Frontal cortex (tissue), 4 donors: ENCODE results near the gene CCDC102B. TPM values are rescaled to one million over a fixed set of nuclear protein-coding genes. Genes with fewer than 3 reads are reported as not detected.

ENCODE experiments used
- DNase-seq, 2 donors: peaks; one replicate each; pipeline ENCODE4 v3.0.0; 2012; ENCODE audit warnings: low spot score in 2 of 2
- FAIRE-seq: peaks from 2 replicates; lab custom pipeline; 2012; peaks lifted over from hg19 to GRCh38; lab: Jason Lieb, UNC
- small RNA-seq: library from RNA; depleted of rRNA; stranded (forward); fragments of <200 nt; gene quantifications from one replicate; pipeline ENCODE3, GENCODE V24; 2014
- total RNA-seq: library from RNA; depleted of rRNA; stranded (reverse); fragments of >200 nt; gene quantifications from one replicate; pipeline ENCODE4 v1.2.3, GENCODE V29; 2014
- donor health status: control.
- donor health status: control.
- donor health status: control.

Gene CCDC102B
- total RNA-seq, 1 donor from 2014 or later = 12.2 TPM

- FAIRE-seq (no peak), DNase-seq (no peak)
These were observed 234.1 kb downstream of the CCDC102B start for GRCh38 chr18:69032009-69032408.

DNA sequence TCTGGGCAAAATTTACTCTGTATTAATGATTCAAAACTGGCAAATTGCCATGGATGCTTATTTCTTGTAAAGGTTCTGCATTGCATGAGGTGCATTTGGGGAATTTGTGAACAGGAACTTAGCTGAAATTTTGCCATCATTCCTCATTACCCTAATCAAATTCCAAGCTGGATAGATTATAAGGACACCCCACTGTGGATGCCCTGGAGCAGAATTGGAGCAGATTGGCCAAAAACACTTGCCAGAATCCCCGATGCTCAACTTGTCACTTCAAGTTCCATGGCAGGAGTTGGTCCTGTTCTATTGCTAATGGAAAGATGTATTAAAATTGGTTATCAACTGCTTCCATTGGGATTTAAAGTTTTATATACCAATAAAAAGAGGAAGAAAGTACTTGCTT, 237.9 kb downstream of the CCDC102B start:
- DNase-seq (no peak), FAIRE-seq (no peak)

DNA sequence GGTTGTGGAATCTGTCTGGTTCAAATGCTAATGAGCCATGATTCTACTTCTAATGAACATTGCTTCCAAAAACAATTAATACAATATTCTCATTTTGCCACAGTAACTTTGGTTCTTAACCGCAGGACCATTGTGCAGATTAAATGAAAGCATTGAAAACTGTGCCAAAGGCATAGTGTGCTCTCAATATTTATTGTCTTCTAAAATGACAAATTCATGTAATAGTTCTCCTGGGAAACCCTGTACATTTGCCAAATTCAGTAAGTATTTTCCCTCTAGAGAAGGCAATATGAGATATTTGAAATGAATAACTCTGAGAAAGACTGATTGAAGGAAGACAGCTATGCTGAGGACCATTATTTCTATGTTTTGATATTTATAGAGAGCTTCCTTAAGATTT, 246.3 kb downstream of the CCDC102B start:
- DNase-seq = no peak
- no peak for FAIRE-seq

GRCh38 chr18:69064063-69064462, 266.2 kb downstream of the CCDC102B start:
- no peak for DNase-seq

GRCh38 chr18:69067048-69067447, 269.2 kb downstream of the CCDC102B start:
- FAIRE-seq (no peak), DNase-seq (no peak)

More at GRCh38 chr18:69064063-69064462, 266.2 kb downstream of the CCDC102B start:
- no peak for FAIRE-seq

GRCh38 chr18:69071680-69072079, 273.8 kb downstream of the CCDC102B start:
- no peak for FAIRE-seq
- no peak for DNase-seq

GRCh38 chr18:69081846-69082245, 284.0 kb downstream of the CCDC102B start:
- FAIRE-seq = no peak

DNA sequence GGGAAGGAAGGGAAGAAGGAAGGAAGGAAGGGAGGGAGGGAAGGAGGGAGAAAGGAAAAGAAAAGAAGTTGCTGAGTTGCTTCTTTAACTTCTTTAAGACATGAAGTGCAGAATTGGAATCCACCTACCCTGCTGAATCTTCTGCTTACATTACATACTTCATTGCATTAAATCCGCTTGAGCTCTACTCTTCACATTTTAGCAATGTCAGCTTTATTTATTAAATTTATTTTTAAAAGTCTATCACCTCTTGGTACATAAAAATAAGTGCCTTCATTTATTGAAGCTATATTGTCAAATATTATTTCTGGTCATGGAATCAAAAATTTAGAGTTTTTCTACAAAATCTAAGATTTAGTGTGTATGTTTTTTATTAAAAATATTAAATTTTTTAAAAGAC, 284.6 kb downstream of the CCDC102B start:
- FAIRE-seq (peak; percentile 10), DNase-seq (no peak)

More at GRCh38 chr18:69081846-69082245, 284.0 kb downstream of the CCDC102B start:
- DNase-seq = no peak

GRCh38 chr18:69085951-69086350, 288.1 kb downstream of the CCDC102B start:
- no peak for DNase-seq
- FAIRE-seq = no peak

DNA sequence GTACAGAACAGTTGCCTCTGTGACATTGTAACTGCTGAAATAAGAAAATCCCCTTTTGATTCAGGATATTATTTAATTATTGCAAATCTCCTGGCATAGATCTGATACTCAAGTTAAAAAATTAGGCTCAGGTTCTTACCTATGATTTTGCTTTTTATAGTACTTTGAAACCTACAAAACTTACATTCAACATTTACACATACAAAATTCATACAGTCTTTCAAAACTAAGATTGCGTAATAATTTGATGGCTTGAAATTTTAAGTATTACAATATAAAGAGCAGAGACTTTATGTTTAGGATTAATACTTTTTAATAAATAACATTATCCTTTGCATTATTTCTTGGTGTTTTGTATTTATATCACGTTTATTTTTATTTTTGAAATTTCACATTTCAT, 291.1 kb downstream of the CCDC102B start:
- no peak for DNase-seq
- FAIRE-seq = no peak

DNA sequence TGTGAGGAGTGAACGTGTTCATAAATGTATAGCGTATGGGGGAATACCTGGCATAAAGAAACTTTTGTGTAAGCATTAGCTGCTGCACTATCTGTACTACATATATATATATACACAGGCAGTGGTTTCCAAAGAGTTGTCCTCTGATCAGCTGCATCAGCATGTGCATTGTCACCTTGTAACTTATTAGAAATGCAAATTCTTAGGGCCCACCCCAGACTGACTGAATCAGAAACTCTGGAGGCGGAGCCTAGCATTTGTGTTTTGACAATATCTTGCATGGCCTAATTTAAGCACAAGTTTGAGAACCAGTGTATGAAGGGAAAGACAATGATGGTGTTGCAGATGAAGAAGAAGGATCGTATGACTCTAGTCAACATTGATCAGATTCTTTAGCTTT, 299.5 kb downstream of the CCDC102B start:
- no peak for DNase-seq
- no peak for FAIRE-seq

- DNase-seq (no peak), FAIRE-seq (no peak)
These were observed 305.1 kb downstream of the CCDC102B start for GRCh38 chr18:69102959-69103358.

Small RNAs within 50 kb of the gene (small RNA-seq; reads per million reads assigned to genes)
- not detected for gene RNU6-39P

Other genes with a start within 250 kb of the CCDC102B start
- gene TMX3, start 83.0 kb upstream of the CCDC102B start, total RNA-seq = 56.7 TPM